ENCODE results near the gene NARF. TPM values are rescaled to one million over a fixed set of nuclear protein-coding genes. Genes with fewer than 3 reads are reported as not detected.
A peak's percentile ranks its signal among the peaks of the same experiment; 100 is the strongest.
"Not testable (repeated sequence)": the region's sequence is repeated elsewhere in the genome, so short reads cannot be mapped to it uniquely, and the experiment has no call there.

NARF gene
- total RNA-seq, 1 donor from 2014 or later = 69.2 TPM

- peak overlapping the region; percentile 93 for H3K4me3 ChIP-seq
- H3K36me3 ChIP-seq = peaks cover 37% of the 10 kb centered on the region
- TF ChIP-seq CTCF (IDR thresholded peaks at IDR 0.05; ENCODE audit: borderline replicate concordance) = no peak
- no peaks in the 10 kb centered on the region for H3K27me3 ChIP-seq (ENCODE audit: low read depth)
- no peaks in the 10 kb centered on the region for H3K9me3 ChIP-seq (replicated peaks)
- H3K4me1 ChIP-seq = peaks cover 66% of the 10 kb centered on the region
- intact Hi-C loops (cut with micrococcal nuclease) = no loop called here
- H3K27ac ChIP-seq (replicated peaks) = peak overlapping the region; percentile 100
- DNase-seq = no peak
These were observed 414 bp downstream of the NARF start for GRCh38 chr17:82458885-82459424.

DNA sequence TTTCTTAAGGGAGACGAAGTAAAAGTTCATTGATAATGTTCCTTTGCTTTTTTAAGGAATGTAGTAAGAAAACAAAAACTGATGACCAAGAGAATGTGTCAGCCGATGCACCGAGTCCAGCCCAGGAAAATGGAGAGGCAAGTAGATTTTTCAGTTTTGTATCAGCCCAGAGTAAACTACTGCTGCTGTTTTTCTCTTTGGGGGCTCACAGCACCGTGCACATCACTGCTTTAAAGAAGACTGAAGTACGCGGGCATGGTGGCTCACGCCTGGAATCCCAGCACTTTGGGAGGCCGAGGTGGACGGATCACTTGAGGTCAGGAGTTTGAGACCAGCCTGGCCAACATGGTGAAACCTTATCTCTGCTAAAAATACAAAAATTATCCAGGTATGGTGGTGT is 1.4 kb downstream of the NARF start:
- intact Hi-C loops (cut with micrococcal nuclease); H3K9me3 ChIP-seq (replicated peaks); H3K27ac ChIP-seq (replicated peaks); H3K27me3 ChIP-seq (ENCODE audit: low read depth); DNase-seq: not testable (repeated sequence)
- H3K36me3 ChIP-seq = peaks cover 46% of the 10 kb centered on the region
- peaks cover 75% of the 10 kb centered on the region for H3K4me1 ChIP-seq
- peak overlapping the region; percentile 93 for H3K4me3 ChIP-seq

DNA sequence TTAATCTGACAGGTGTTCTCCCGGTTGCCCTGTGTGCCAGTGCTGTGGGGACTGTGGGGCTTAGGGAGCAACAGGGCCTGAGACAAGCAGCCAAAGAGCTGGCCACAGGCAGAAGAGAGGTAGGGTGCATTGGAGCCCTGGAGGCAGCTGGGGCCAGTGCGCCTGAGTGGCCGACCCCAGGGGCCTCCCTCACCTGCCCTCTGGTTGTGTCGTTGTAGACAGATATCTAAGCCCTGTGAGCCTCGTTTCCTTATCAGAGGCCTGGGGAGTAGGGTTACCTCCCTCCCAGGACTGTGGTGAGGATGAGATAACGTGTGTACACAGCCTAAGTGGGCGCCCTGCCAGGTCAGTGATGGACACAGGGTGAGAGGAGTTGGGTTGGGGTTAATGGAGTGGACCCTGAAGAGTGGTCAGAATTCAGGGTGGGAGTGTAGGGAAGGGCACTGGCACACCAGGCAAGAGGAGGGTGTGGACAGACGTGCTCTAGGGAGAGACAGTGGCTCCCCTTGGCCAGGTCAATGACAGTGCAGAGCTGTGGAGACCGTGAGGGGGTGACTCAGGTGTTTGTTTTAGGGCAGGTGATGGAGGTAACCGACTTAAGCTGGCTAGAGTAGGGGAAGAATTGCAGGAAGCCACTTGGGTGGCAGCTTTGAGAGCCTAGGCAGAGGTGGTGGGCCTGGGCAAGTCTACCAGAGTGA is 3.4 kb downstream of the NARF start:
- Histone ChIP-seq H3K4me3 (no peak overlapping the region), H3K27me3 (ENCODE audit: low read depth) (no peaks in the 10 kb centered on the region), H3K27ac (replicated peaks) (peak overlapping the region; percentile 44), H3K4me1 (peaks cover 72% of the 10 kb centered on the region), H3K9me3 (replicated peaks) (no peaks in the 10 kb centered on the region), H3K36me3 (peaks cover 66% of the 10 kb centered on the region)
- no peak for DNase-seq
- intact Hi-C loops (cut with micrococcal nuclease) = no loop called here
- TF ChIP-seq CTCF (IDR thresholded peaks at IDR 0.05; ENCODE audit: borderline replicate concordance) = no peak

- intact Hi-C loops (cut with micrococcal nuclease) = no loop called here
- Histone ChIP-seq H3K27me3 (ENCODE audit: low read depth) (no peaks in the 10 kb centered on the region), H3K27ac (replicated peaks) (peak overlapping the region; percentile 70), H3K4me1 (peaks cover 58% of the 10 kb centered on the region), H3K9me3 (replicated peaks) (no peaks in the 10 kb centered on the region), H3K4me3 (no peak overlapping the region), H3K36me3 (peaks cover 80% of the 10 kb centered on the region)
- no peak for DNase-seq
- no peak for TF ChIP-seq CTCF (IDR thresholded peaks at IDR 0.05; ENCODE audit: borderline replicate concordance)
These were observed 4.8 kb downstream of the NARF start for GRCh38 chr17:82463391-82463790.

- Histone ChIP-seq H3K4me3 (peak overlapping the region; percentile 9), H3K27me3 (ENCODE audit: low read depth) (no peaks in the 10 kb centered on the region), H3K4me1 (peaks cover 53% of the 10 kb centered on the region), H3K9me3 (replicated peaks) (no peaks in the 10 kb centered on the region), H3K36me3 (peaks cover 87% of the 10 kb centered on the region), H3K27ac (replicated peaks) (peak overlapping the region; percentile 70)
- intact Hi-C loops (cut with micrococcal nuclease) = no loop called here
- TF ChIP-seq CTCF (IDR thresholded peaks at IDR 0.05; ENCODE audit: borderline replicate concordance) = no peak
- DNase-seq = no peak
These were observed 5.5 kb downstream of the NARF start for GRCh38 chr17:82463925-82464566.

GRCh38 chr17:82464567-82464929 is 6.0 kb downstream of the NARF start:
- H3K9me3 ChIP-seq (replicated peaks) = no peaks in the 10 kb centered on the region
- no peak for TF ChIP-seq CTCF (IDR thresholded peaks at IDR 0.05; ENCODE audit: borderline replicate concordance)
- peak overlapping the region; percentile 70 for H3K27ac ChIP-seq (replicated peaks)
- H3K27me3 ChIP-seq (ENCODE audit: low read depth) = no peaks in the 10 kb centered on the region
- intact Hi-C loops (cut with micrococcal nuclease) = no loop called here
- H3K36me3 ChIP-seq = peaks cover 92% of the 10 kb centered on the region
- H3K4me1 ChIP-seq = peaks cover 48% of the 10 kb centered on the region
- peak overlapping the region; percentile 9 for H3K4me3 ChIP-seq
- DNase-seq = no peak
